Endothelial cell of umbilical vein (primary cell): ENCODE data around the gene CAMK2N2.

Experiments
- EZH2 ChIP-seq: IDR thresholded peaks from 2 replicates; pipeline ENCODE4 v1.6.1; 2012; ENCODE audit warnings: borderline replicate concordance, low read depth, mild to moderate bottlenecking, moderate library complexity, low read length, inconsistent platforms; ENCODE audit not compliant: severe bottlenecking
- JUN ChIP-seq: IDR thresholded peaks from 2 replicates; pipeline ENCODE4 v1.6.1; 2011; ENCODE audit warnings: borderline replicate concordance, low read depth; ENCODE audit not compliant: insufficient read length, insufficient read depth
- MYC ChIP-seq: IDR thresholded peaks from one replicate; pipeline ENCODE4 v1.6.1; 2011; ENCODE audit warnings: mild to moderate bottlenecking, low read depth, low read length
- POLR2A ChIP-seq: IDR thresholded peaks from 2 replicates; pipeline ENCODE4 v1.6.1; 2012; ENCODE audit warnings: low read depth, mild to moderate bottlenecking, control low read depth, low read length
- POLR2AphosphoS5 ChIP-seq: IDR thresholded peaks from 2 replicates; pipeline ENCODE4 v1.6.1; 2012; ENCODE audit warnings: low read depth, mild to moderate bottlenecking, control low read depth, low read length, moderate library complexity; ENCODE audit not compliant: insufficient read depth
- TF ChIP-seq, protein P1 (sequence below), 2 donors: IDR thresholded peaks; 1 replicate in 1 of 2; 2 replicates in 1 of 2; pipeline ENCODE4 v1.5.1; 2011; ENCODE audit warnings: low read length in 2 of 2, mild to moderate bottlenecking in 2 of 2, moderate library complexity in 2 of 2, control low read depth in 1 of 2, inconsistent platforms in 1 of 2, low read depth in 1 of 2; ENCODE audit not compliant: insufficient read depth in 1 of 2; ENCODE audit errors: extremely low read depth in 1 of 2
- TF ChIP-seq, protein P2 (sequence below): IDR thresholded peaks from 2 replicates; pipeline ENCODE4 v1.6.1; 2011; ENCODE audit not compliant: insufficient read depth, insufficient read length

DNA sequence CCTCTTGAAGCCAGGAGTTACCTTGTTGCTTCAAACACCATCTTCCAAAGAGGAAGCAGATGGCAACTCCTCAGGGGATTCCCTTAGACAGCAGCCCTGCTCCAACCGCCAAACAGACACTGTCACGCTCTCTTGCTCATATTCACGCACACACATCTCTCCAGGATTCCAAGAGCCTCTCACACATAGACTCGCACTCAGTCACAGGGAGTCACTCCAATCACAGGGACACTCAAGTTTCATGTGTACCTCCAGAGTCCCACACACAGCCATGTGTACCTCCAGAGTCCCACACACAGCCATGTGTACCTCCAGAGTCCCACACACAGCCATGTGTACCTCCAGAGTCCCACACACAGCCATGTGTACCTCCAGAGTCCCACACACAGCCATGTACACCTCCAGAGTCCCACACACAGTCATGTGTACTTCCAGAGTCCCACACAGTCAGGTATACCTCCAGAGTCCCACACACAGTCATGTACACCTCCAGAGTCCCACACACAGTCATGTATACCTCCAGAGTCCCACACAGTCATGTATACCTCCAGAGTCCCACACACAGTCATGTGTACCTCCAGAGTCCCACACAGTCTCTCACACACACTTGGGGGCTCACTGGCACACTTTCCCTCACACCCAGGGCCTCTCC, 25.8 kb downstream of the CAMK2N2 start:
- TF ChIP-seq, protein P1, sequence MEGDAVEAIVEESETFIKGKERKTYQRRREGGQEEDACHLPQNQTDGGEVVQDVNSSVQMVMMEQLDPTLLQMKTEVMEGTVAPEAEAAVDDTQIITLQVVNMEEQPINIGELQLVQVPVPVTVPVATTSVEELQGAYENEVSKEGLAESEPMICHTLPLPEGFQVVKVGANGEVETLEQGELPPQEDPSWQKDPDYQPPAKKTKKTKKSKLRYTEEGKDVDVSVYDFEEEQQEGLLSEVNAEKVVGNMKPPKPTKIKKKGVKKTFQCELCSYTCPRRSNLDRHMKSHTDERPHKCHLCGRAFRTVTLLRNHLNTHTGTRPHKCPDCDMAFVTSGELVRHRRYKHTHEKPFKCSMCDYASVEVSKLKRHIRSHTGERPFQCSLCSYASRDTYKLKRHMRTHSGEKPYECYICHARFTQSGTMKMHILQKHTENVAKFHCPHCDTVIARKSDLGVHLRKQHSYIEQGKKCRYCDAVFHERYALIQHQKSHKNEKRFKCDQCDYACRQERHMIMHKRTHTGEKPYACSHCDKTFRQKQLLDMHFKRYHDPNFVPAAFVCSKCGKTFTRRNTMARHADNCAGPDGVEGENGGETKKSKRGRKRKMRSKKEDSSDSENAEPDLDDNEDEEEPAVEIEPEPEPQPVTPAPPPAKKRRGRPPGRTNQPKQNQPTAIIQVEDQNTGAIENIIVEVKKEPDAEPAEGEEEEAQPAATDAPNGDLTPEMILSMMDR (IDR thresholded peaks at IDR 0.05; ENCODE audit: extremely low read depth in 1 of 2, insufficient read depth in 1 of 2, low read depth in 1 of 2, low read length in 2 of 2): no peak
- TF ChIP-seq POLR2A (no peak), EZH2 (no peak), JUN (no peak), MYC (no peak), POLR2AphosphoS5 (no peak)
- TF ChIP-seq, protein P2, sequence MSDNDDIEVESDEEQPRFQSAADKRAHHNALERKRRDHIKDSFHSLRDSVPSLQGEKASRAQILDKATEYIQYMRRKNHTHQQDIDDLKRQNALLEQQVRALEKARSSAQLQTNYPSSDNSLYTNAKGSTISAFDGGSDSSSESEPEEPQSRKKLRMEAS: no peak
